ENCODE data around the gene GGCT.

The GGCT gene

DNA sequence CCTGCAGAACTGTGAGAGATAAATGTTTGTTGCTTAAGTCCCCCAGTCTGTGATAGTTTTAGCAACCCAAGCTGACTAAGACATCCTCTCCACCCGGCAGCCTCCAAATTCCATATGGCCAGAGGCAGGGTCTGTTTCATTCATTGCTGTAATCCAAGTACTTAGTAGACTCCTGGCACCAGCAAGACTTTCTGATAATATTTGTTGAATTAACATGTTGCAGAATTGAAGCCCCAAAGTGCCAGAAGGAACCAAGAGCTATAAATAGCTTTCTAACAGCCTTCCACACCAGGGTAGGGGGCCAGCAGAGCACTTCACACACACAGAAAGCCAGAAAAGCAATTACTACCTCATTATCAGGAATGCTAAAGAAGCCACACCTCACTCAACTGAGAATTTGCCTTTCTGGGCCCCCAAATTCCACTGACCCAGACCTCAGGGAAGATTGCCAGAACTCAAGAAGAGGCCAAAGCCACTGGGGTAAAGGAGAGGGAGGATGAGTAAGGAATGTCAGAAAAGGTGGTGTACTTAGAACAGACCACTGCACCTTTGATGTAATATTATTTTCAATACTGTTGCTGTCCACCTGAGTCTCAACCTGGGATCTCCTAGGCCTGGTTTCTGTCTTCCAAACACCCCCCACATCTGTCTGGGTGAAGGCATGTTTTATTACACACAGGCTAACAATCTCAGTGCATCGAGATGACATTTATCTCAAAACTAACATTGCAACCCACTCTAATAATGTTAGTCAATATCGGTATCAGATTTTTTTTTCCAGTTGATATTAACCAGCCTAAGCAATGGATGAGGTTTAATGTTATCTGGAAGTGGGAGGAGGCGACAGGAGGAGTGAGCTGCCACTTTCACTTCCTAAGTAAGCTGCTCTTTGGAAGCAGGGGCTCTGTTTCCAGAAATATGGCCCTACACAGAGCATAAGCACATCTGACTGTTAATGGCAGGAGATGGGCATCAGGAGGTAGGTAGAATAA is 31.5 kb downstream of the GGCT start:
- H3K4me3 ChIP-seq (ENCODE audit: low read depth, low read length): no peak overlapping the region
- TF ChIP-seq, protein P1, sequence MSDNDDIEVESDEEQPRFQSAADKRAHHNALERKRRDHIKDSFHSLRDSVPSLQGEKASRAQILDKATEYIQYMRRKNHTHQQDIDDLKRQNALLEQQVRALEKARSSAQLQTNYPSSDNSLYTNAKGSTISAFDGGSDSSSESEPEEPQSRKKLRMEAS (IDR thresholded peaks at IDR 0.05; ENCODE audit: low read depth, low read length): no peak
- TF ChIP-seq POLR2A (IDR thresholded peaks at IDR 0.05; ENCODE audit: extremely low read depth, insufficient read length) (no peak), MYC (IDR thresholded peaks at IDR 0.05; ENCODE audit: low read depth, low read length) (no peak)
- TF ChIP-seq, protein P2, sequence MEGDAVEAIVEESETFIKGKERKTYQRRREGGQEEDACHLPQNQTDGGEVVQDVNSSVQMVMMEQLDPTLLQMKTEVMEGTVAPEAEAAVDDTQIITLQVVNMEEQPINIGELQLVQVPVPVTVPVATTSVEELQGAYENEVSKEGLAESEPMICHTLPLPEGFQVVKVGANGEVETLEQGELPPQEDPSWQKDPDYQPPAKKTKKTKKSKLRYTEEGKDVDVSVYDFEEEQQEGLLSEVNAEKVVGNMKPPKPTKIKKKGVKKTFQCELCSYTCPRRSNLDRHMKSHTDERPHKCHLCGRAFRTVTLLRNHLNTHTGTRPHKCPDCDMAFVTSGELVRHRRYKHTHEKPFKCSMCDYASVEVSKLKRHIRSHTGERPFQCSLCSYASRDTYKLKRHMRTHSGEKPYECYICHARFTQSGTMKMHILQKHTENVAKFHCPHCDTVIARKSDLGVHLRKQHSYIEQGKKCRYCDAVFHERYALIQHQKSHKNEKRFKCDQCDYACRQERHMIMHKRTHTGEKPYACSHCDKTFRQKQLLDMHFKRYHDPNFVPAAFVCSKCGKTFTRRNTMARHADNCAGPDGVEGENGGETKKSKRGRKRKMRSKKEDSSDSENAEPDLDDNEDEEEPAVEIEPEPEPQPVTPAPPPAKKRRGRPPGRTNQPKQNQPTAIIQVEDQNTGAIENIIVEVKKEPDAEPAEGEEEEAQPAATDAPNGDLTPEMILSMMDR (IDR thresholded peaks at IDR 0.05; ENCODE audit: low read depth, low read length): no peak
- DNase-seq (ENCODE audit: low read depth): no peak

DNA sequence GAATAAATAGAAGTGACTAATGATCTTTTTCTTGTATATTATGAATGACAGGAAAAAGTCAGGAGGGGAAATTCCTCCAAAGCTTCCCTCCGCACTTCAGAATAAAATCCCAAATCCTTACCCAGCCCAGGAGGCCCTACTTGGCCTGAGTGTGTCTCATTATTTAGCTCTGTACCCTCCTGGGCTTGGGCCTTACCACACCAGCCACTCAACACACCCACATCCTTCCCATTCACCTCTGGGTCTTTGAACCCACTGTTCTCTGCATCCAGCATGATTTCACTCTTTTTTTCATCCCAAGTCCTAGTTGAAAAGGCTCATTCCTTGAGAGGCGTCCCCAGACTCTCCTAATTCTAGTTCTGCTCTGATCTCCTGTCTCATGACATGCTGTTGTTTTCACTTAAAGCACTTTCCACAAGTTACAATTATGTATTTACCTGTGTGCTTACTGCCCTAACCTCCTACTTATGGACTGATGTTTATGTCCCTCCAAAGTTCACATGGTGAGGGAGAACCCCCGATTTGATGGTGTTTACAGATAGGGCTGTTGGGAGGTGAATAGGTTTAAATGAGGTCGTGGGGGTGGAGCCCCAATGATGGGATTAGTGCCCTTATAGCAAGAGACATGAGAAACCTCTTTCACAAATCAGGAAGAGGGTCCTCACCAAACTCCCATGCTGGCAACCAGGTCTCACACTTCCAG is 32.4 kb downstream of the GGCT start:
- no peak for DNase-seq (ENCODE audit: low read depth)
- H3K4me3 ChIP-seq (ENCODE audit: low read depth, low read length): no peak overlapping the region
- TF ChIP-seq, protein P2 (IDR thresholded peaks at IDR 0.05; ENCODE audit: low read depth, low read length): no peak
- TF ChIP-seq POLR2A (IDR thresholded peaks at IDR 0.05; ENCODE audit: extremely low read depth, insufficient read length) (no peak), MYC (IDR thresholded peaks at IDR 0.05; ENCODE audit: low read depth, low read length) (no peak)
- TF ChIP-seq, protein P1 (IDR thresholded peaks at IDR 0.05; ENCODE audit: low read depth, low read length): no peak

DNA sequence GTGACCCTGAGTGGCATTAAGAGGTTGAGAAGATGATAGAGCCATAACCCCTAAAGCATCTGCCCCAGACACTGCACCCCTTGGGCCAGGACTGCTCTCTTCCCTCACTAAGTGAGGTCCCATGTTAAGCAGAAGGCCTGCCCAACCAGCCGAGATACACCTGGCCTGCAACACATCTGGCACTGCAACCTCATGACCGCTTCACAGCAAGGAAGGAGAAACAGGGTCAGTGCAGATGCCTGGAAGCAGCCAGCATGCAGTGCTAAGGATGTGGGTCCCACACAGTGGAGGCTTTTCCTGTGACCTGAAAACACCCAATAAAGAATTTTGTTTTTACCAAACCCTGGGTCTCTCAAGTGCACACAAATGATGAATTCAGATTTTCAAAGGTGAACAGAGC is 33.4 kb downstream of the GGCT start:
- no peak for TF ChIP-seq POLR2A (IDR thresholded peaks at IDR 0.05; ENCODE audit: extremely low read depth, insufficient read length)
- no peak for DNase-seq (ENCODE audit: low read depth)
- H3K4me3 ChIP-seq (ENCODE audit: low read depth, low read length): no peak overlapping the region

DNA sequence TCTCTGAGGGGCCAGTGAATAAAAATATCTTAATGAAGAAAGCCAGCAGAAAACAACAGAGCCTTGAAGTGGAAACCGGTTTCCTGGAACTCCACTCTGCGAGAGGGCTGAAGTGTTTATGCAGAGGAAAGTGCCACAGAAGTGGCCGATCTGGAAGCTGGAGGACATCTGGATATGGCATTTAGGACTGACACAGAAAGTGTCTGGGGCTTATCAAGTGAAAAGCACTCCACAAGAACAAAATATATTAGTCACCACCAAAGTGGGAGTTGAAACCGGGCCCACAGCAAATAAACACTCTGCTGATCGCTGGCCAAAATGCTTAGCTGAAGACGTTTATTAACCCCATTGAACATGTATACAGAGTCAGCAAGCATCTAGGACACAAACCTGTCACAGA is 33.9 kb downstream of the GGCT start:
- TF ChIP-seq, protein P2 (IDR thresholded peaks at IDR 0.05; ENCODE audit: low read depth, low read length): no peak
- TF ChIP-seq MYC (IDR thresholded peaks at IDR 0.05; ENCODE audit: low read depth, low read length) (no peak), POLR2A (IDR thresholded peaks at IDR 0.05; ENCODE audit: extremely low read depth, insufficient read length) (no peak)
- TF ChIP-seq, protein P1 (IDR thresholded peaks at IDR 0.05; ENCODE audit: low read depth, low read length): no peak
- no peak overlapping the region for H3K4me3 ChIP-seq (ENCODE audit: low read depth, low read length)
- no peak for DNase-seq (ENCODE audit: low read depth)

DNA sequence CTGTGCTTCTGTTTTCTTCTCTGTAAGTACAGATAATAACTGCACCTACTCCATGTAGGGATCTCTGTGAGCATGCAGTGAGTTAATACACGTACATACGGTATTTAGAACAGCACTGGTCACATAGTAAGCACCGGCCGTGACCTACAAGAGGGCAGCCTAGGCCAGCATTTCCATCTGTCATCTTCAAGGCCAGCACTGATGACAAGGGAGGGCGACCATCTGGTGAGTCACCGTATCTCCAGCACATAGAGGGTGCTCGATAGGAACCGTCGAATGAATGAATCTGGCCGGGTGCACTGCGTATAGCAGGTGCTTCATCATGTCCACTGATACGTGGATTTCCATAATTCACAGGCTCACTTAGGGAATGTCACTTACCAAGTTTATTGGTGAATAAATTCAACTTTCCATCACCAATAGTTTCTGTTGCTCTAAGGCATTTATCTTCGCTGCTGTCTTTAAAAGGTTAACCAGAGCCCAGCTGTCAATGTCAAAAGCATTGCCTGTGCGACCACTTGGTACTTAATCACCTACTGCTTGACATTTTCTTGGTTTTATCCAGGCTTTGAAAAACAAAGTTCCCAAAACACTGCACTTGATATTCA is 34.4 kb downstream of the GGCT start:
- no peak for DNase-seq (ENCODE audit: low read depth)
- H3K4me3 ChIP-seq (ENCODE audit: low read depth, low read length): no peak overlapping the region

More for the DNA sequence above, 34.4 kb downstream of the GGCT start:
- TF ChIP-seq MYC (IDR thresholded peaks at IDR 0.05; ENCODE audit: low read depth, low read length): no peak
- TF ChIP-seq, protein P2 (IDR thresholded peaks at IDR 0.05; ENCODE audit: low read depth, low read length): no peak
- TF ChIP-seq, protein P1 (IDR thresholded peaks at IDR 0.05; ENCODE audit: low read depth, low read length): no peak
- no peak for TF ChIP-seq POLR2A (IDR thresholded peaks at IDR 0.05; ENCODE audit: extremely low read depth, insufficient read length)
